Progenitor cell of endocrine pancreas (in vitro differentiated cells): Measurements from ENCODE around the gene BAIAP3. TPM values are rescaled to one million over a fixed set of nuclear protein-coding genes. Genes with fewer than 3 reads are reported as not detected.

Experiments
- DNase-seq: peaks from one replicate; pipeline ENCODE4 v3.0.0; 2021; ENCODE audit warnings: low spot score; ENCODE audit not compliant: unreplicated experiment
- H3K27ac Mint-ChIP-seq: 2 replicates; pipeline ENCODE4 v1.8.0; 2021; ENCODE audit warnings: mild to moderate bottlenecking, moderate library complexity, mixed read lengths
- H3K27me3 Mint-ChIP-seq: 2 replicates; pipeline ENCODE4 v1.8.0; 2021; ENCODE audit warnings: mixed read lengths
- H3K36me3 Mint-ChIP-seq: 2 replicates; pipeline ENCODE4 v1.8.0; 2022; ENCODE audit warnings: mixed read lengths; ENCODE audit not compliant: insufficient read depth
- H3K4me1 Mint-ChIP-seq: 2 replicates; pipeline ENCODE4 v1.8.0; 2021; ENCODE audit warnings: low read depth, mixed read lengths
- H3K4me3 Mint-ChIP-seq: 2 replicates; pipeline ENCODE4 v1.8.0; 2021; ENCODE audit warnings: low read depth, mild to moderate bottlenecking, moderate library complexity, mixed read lengths
- H3K9me3 Mint-ChIP-seq: 2 replicates; pipeline ENCODE4 v1.8.0; 2021; ENCODE audit warnings: low read depth, mixed read lengths
- total RNA-seq: library from RNA; stranded (reverse); gene quantifications from 2 replicates; pipeline ENCODE4 v1.2.1, GENCODE V29; 2021
- TF ChIP-seq, protein P1 (sequence below): fragments of 200-600 bp; sonication (generic); IDR thresholded peaks from one replicate; pipeline ENCODE4 v1.5.0; 2021; ENCODE audit warnings: antibody characterized with exemption, mild to moderate bottlenecking; ENCODE audit not compliant: unreplicated experiment

Gene BAIAP3
- total RNA-seq, 1 donor from 2014 or later, result 17.5 TPM

DNA sequence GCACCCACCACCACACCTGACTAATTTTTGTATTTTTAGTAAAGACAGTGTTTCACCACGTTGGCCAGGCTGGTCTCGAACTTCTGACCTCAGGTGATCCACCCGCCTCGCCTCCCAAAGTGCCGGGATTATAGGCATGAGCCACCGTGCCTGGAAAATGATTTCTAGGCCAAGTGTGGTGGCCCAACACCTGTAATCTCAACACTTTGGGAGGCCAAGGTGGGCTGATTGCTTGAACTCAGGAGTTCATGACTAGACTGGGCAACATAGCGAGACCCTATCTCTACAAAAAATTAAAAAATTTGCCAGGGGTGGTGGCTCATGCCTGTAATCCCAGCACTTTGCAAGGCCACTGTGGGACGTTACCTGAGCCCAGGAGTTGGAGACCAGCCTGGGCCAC lies 11.0 kb upstream of the BAIAP3 start:
- H3K9me3 Mint-ChIP-seq, result no peaks in the 10 kb centered on the region
- H3K36me3 Mint-ChIP-seq, result peaks cover 16% of the 10 kb centered on the region
- no peaks in the 10 kb centered on the region for H3K4me1 Mint-ChIP-seq
- H3K4me3 Mint-ChIP-seq, result no peak overlapping the region
- no peak for DNase-seq
- no peak overlapping the region for H3K27ac Mint-ChIP-seq
- no peaks in the 10 kb centered on the region for H3K27me3 Mint-ChIP-seq
- TF ChIP-seq, protein P1, sequence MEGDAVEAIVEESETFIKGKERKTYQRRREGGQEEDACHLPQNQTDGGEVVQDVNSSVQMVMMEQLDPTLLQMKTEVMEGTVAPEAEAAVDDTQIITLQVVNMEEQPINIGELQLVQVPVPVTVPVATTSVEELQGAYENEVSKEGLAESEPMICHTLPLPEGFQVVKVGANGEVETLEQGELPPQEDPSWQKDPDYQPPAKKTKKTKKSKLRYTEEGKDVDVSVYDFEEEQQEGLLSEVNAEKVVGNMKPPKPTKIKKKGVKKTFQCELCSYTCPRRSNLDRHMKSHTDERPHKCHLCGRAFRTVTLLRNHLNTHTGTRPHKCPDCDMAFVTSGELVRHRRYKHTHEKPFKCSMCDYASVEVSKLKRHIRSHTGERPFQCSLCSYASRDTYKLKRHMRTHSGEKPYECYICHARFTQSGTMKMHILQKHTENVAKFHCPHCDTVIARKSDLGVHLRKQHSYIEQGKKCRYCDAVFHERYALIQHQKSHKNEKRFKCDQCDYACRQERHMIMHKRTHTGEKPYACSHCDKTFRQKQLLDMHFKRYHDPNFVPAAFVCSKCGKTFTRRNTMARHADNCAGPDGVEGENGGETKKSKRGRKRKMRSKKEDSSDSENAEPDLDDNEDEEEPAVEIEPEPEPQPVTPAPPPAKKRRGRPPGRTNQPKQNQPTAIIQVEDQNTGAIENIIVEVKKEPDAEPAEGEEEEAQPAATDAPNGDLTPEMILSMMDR, result no peak

DNA sequence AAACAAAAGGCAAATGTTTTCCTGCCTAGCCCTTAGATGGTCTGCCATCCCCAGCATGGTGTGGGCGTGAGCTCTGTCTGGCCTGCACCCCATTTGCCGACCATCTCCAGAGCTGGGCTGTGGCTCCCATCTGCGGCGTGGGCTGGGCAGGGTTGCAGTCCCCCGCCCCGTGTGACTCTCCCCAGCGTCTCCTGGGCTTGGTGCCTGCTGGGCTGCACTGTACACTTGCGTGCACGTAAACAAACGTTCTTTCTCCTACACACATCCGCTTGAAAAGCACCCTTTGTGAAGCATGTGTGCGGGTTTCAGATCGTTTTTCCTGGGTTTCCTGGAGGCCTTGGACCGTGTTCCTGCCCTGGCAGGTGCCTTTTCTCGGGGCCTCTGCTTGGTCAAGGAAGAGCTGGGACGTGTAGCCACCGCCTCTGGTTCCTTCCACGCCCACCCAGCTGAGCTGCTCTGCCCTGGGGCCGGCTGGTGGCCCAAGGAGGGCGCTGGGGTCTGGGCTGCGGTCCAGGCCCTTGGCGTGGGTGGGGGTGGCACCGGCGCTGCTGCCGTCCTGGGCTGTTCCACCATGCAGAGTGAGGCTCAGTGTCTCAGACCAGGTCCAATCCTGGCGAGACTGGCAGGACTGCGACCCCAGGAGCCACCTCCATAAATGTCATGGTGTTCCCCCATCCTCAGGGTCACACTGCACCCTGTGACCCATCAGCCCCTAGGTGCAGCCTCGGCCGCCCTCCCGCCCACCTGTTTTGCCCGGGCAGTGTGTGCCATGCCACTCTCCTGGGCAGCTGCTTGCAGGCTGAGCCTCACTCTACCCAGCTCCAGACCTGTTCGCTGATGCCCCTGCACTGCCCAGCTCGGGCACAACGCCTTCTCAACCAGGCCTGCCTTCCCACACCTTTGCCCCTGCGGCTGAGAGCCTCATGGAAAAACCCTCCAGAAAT lies 9.9 kb upstream of the BAIAP3 start:
- H3K36me3 Mint-ChIP-seq, result peaks cover 9% of the 10 kb centered on the region
- H3K4me1 Mint-ChIP-seq, result no peaks in the 10 kb centered on the region
- H3K9me3 Mint-ChIP-seq, result no peaks in the 10 kb centered on the region
- TF ChIP-seq, protein P1, result no peak
- H3K27ac Mint-ChIP-seq, result peak overlapping the region; percentile 52
- no peak overlapping the region for H3K4me3 Mint-ChIP-seq
- no peaks in the 10 kb centered on the region for H3K27me3 Mint-ChIP-seq
- no peak for DNase-seq

DNA sequence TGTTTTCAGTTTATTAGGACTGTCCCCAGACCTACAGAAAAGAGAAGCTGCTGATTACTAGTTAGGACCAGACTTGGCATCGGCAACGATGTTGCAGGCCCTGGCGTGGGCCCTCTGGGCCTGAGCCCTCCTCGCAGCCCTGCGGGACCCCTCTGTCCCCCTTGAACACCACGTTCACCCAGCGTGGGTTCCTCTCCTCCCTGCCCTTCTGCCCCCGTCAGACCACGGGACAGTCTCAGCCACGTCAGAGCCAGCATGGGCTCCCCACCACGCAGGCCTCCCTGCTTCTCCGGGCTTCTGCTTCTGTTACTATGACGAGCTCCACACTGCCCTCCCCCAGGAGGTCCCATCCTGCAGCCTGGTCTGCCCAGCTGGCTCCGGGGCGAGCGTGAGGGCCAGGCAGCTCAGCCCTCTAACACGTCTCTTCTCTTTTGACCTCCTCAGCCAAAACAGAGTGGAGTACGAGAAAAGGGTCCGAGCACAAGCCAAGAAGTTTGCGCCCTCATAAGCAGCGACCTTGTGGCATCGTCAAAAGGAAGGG lies 9.1 kb upstream of the BAIAP3 start:
- no peak for DNase-seq
- H3K27ac Mint-ChIP-seq, result no peak overlapping the region
- peaks cover 8% of the 10 kb centered on the region for H3K36me3 Mint-ChIP-seq

DNA sequence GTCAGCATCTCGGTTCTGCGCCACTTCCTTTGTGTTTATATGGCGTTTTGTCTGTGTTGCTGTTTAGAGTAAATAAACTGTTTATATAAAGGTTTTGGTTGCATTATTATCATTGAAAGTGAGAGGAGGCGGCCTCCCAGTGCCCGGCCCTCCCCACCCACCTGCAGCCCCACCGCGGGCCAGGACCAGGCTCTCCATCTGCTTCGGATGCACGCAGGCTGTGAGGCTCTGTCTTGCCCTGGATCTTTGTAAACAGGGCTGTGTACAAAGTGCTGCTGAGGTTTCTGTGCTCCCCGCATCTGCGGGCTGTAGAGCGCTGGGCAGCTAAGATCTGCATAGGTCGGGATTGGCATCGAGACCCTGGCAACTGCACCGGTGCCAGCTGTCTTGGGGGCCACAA lies 8.2 kb upstream of the BAIAP3 start:
- no peak overlapping the region for H3K4me3 Mint-ChIP-seq
- TF ChIP-seq, protein P1, result no peak
- H3K4me1 Mint-ChIP-seq, result no peaks in the 10 kb centered on the region
- DNase-seq, result no peak
- H3K9me3 Mint-ChIP-seq, result no peaks in the 10 kb centered on the region
- H3K27me3 Mint-ChIP-seq, result no peaks in the 10 kb centered on the region
- no peak overlapping the region for H3K27ac Mint-ChIP-seq
- peaks cover 7% of the 10 kb centered on the region for H3K36me3 Mint-ChIP-seq

More for the DNA sequence above, 9.1 kb upstream of the BAIAP3 start:
- TF ChIP-seq, protein P1, result no peak
- H3K4me1 Mint-ChIP-seq, result no peaks in the 10 kb centered on the region
- H3K9me3 Mint-ChIP-seq, result no peaks in the 10 kb centered on the region
- no peak overlapping the region for H3K4me3 Mint-ChIP-seq
- no peaks in the 10 kb centered on the region for H3K27me3 Mint-ChIP-seq

DNA sequence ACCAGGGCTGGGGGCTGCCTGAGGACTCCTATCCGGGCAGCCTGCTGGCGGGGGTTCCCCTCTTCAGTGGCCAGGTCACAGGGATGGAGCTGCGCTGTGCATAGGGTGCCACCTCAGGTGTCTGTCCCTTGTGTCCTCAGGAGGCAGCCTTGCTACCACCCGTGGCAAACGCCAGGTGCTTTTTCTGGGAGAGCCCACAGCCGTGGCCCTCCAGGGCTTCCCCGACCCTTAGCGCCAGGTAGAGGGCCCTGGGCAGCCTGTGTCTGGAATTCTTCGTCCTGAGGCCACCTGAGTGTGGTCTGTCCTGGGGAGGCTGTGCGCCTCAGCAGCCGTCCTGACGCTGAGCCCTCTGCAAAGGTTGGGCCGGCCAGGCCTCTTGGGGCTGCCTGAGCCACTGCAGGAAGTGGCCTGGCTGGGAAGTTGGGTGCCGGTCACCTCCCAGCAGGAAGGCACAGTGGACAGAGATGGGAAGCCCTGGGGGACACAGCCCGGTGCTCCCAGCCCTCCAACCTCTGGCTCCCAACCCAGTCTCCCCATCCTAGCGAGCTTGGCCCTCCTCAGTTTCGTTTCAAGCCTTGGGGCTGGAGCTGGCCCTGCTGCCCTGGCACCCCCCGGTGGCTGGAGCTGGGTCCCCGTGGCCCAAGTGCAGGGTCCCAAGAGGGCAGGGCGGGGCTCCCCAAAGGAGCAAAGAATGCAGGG lies 7.6 kb upstream of the BAIAP3 start:
- Mint-ChIP-seq H3K36me3 (peaks cover 7% of the 10 kb centered on the region), H3K9me3 (no peaks in the 10 kb centered on the region), H3K27me3 (no peaks in the 10 kb centered on the region), H3K4me1 (no peaks in the 10 kb centered on the region), H3K27ac (no peak overlapping the region), H3K4me3 (no peak overlapping the region)
- DNase-seq, result no peak
- TF ChIP-seq, protein P1, result no peak
